OCI-LY3 (cell line): ENCODE data around the gene CARD19.

ENCODE experiments used
- EZH2phosphoT487 ChIP-seq: fragments of 200-600 bp; shearing (Covaris generic); IDR thresholded peaks from 2 replicates; pipeline ENCODE4 v1.6.1; 2018; ENCODE audit warnings: antibody characterized with exemption, mixed run types, low read depth
- TF ChIP-seq, protein P1 (sequence below): fragments of 200-600, 300-600 bp; sonication (generic); IDR thresholded peaks from 2 replicates; pipeline ENCODE4 v1.5.1; 2014; ENCODE audit warnings: antibody characterized with exemption, low read length, low read depth

DNA sequence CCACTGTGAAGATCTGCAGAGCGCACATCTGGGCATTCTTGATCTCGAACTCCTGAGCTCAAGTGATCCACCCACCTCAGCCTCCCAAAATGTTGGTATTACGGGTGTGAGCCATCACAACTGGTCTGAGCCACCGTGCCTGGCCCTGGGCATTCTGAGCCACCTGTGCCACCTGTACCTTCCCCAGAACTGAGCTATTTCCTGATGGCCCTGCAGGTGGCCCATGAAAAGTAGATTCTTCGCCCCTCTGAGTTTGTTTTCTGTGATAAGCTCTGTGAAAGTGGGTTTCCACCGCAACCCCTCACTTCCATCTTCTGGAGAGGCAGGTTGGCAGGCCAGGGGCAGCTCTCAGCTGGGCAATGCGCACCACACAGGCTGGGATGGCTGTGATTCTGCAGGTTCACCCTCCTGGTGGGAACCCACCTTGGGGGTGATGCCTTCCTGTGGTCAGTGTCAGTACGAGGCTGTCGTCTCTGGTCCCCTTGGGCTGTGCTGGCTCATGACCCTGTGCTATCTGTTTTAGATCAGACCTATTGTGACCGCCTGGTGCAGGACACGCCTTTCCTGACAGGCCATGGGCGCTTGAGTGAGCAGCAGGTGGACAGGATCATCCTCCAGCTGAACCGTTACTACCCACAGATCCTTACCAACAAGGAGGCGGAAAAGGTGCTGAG, 11.3 kb downstream of the CARD19 start:
- TF ChIP-seq, protein P1, sequence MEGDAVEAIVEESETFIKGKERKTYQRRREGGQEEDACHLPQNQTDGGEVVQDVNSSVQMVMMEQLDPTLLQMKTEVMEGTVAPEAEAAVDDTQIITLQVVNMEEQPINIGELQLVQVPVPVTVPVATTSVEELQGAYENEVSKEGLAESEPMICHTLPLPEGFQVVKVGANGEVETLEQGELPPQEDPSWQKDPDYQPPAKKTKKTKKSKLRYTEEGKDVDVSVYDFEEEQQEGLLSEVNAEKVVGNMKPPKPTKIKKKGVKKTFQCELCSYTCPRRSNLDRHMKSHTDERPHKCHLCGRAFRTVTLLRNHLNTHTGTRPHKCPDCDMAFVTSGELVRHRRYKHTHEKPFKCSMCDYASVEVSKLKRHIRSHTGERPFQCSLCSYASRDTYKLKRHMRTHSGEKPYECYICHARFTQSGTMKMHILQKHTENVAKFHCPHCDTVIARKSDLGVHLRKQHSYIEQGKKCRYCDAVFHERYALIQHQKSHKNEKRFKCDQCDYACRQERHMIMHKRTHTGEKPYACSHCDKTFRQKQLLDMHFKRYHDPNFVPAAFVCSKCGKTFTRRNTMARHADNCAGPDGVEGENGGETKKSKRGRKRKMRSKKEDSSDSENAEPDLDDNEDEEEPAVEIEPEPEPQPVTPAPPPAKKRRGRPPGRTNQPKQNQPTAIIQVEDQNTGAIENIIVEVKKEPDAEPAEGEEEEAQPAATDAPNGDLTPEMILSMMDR: no peak
- no peak for TF ChIP-seq EZH2phosphoT487
